GM19438 (cell line): ENCODE measurements around the gene EIF2S3B.

Experiments used
- ATAC-seq: cut with Tn5 transposase; IDR thresholded peaks from one replicate; pipeline ENCODE4 v1.9.1; 2021; ENCODE audit warnings: low read depth; ENCODE audit not compliant: unreplicated experiment

Gene EIF2S3B

GRCh38 chr12:10553148-10553547, 47.5 kb downstream of the EIF2S3B start:
- ATAC-seq = no peak

- no peak for ATAC-seq
Observed at GRCh38 chr12:10554228-10554755, 48.6 kb downstream of the EIF2S3B start.

GRCh38 chr12:10554756-10555481, 49.2 kb downstream of the EIF2S3B start:
- no peak for ATAC-seq

- no peak for ATAC-seq
Observed at GRCh38 chr12:10557329-10557728, 51.6 kb downstream of the EIF2S3B start.

- no peak for ATAC-seq
Observed at GRCh38 chr12:10557766-10558165, 52.1 kb downstream of the EIF2S3B start.
